IPS-18a (cell line): ENCODE data around the gene POLR2H.

Experiments
- H3K27ac ChIP-seq: one replicate; pipeline ENCODE4 v1.5.1; 2013; ENCODE audit warnings: low read length
- H3K27me3 ChIP-seq: one replicate; pipeline ENCODE4 v1.6.1; 2013; ENCODE audit warnings: mild to moderate bottlenecking, low read length; ENCODE audit not compliant: control insufficient read depth, insufficient read depth
- H3K36me3 ChIP-seq: one replicate; pipeline ENCODE4 v1.6.1; 2013; ENCODE audit warnings: low read depth, low read length; ENCODE audit not compliant: control insufficient read depth
- H3K4me1 ChIP-seq: one replicate; pipeline ENCODE4 v1.6.1; 2013; ENCODE audit warnings: low read depth, low read length; ENCODE audit not compliant: control insufficient read depth
- H3K4me3 ChIP-seq: one replicate; pipeline ENCODE4 v1.5.1; 2013; ENCODE audit warnings: low read length
- H3K9ac ChIP-seq: one replicate; pipeline ENCODE4 v1.6.1; 2013; ENCODE audit warnings: mild to moderate bottlenecking, low read length, moderate library complexity
- H3K9me3 ChIP-seq: one replicate; pipeline ENCODE4 v1.6.1; 2013; ENCODE audit warnings: low read depth, low read length; ENCODE audit not compliant: control insufficient read depth

The POLR2H gene

GRCh38 chr3:184354754-184355153, 6.8 kb upstream of the POLR2H start:
- no peak overlapping the region for H3K9ac ChIP-seq
- no peaks in the 10 kb centered on the region for H3K27me3 ChIP-seq
- no peak overlapping the region for H3K4me3 ChIP-seq
- no peaks in the 10 kb centered on the region for H3K9me3 ChIP-seq
- peaks cover 31% of the 10 kb centered on the region for H3K36me3 ChIP-seq
- H3K4me1 ChIP-seq = no peaks in the 10 kb centered on the region
- H3K27ac ChIP-seq = no peak overlapping the region

- peaks cover 5% of the 10 kb centered on the region for H3K27me3 ChIP-seq
- no peak overlapping the region for H3K27ac ChIP-seq
- no peak overlapping the region for H3K4me3 ChIP-seq
- H3K9ac ChIP-seq = no peak overlapping the region
- peaks cover 31% of the 10 kb centered on the region for H3K36me3 ChIP-seq
- no peaks in the 10 kb centered on the region for H3K9me3 ChIP-seq
- peaks cover 7% of the 10 kb centered on the region for H3K4me1 ChIP-seq
Observed at GRCh38 chr3:184355261-184356040, 6.1 kb upstream of the POLR2H start.

GRCh38 chr3:184357248-184358123, 4.0 kb upstream of the POLR2H start:
- H3K4me1 ChIP-seq = peaks cover 13% of the 10 kb centered on the region
- peaks cover 13% of the 10 kb centered on the region for H3K27me3 ChIP-seq
- no peak overlapping the region for H3K4me3 ChIP-seq
- H3K27ac ChIP-seq = no peak overlapping the region
- peaks cover 30% of the 10 kb centered on the region for H3K36me3 ChIP-seq
- H3K9ac ChIP-seq = no peak overlapping the region
- no peaks in the 10 kb centered on the region for H3K9me3 ChIP-seq

GRCh38 chr3:184358124-184358767, 3.3 kb upstream of the POLR2H start:
- Histone ChIP-seq H3K9me3 (no peaks in the 10 kb centered on the region), H3K27me3 (peaks cover 13% of the 10 kb centered on the region), H3K27ac (no peak overlapping the region), H3K4me1 (peaks cover 13% of the 10 kb centered on the region), H3K36me3 (peaks cover 26% of the 10 kb centered on the region), H3K9ac (no peak overlapping the region), H3K4me3 (no peak overlapping the region)

GRCh38 chr3:184358921-184359350, 2.6 kb upstream of the POLR2H start:
- Histone ChIP-seq H3K27ac (no peak overlapping the region), H3K4me1 (peaks cover 13% of the 10 kb centered on the region), H3K27me3 (peaks cover 13% of the 10 kb centered on the region), H3K36me3 (peaks cover 26% of the 10 kb centered on the region), H3K4me3 (no peak overlapping the region), H3K9ac (no peak overlapping the region), H3K9me3 (no peaks in the 10 kb centered on the region)

- Histone ChIP-seq H3K27ac (no peak overlapping the region), H3K36me3 (peaks cover 26% of the 10 kb centered on the region), H3K27me3 (peaks cover 13% of the 10 kb centered on the region), H3K9me3 (no peaks in the 10 kb centered on the region), H3K4me3 (peak overlapping the region; percentile 21), H3K4me1 (peaks cover 13% of the 10 kb centered on the region), H3K9ac (no peak overlapping the region)
Observed at GRCh38 chr3:184359610-184360009, 1.9 kb upstream of the POLR2H start.

GRCh38 chr3:184360070-184360928, 1.2 kb upstream of the POLR2H start:
- no peak overlapping the region for H3K27ac ChIP-seq
- H3K27me3 ChIP-seq = peaks cover 13% of the 10 kb centered on the region
- H3K9ac ChIP-seq = no peak overlapping the region
- H3K4me1 ChIP-seq = peaks cover 13% of the 10 kb centered on the region
- H3K36me3 ChIP-seq = peaks cover 29% of the 10 kb centered on the region
- no peaks in the 10 kb centered on the region for H3K9me3 ChIP-seq
- peak overlapping the region; percentile 82 for H3K4me3 ChIP-seq

- no peaks in the 10 kb centered on the region for H3K9me3 ChIP-seq
- H3K27ac ChIP-seq = no peak overlapping the region
- peaks cover 22% of the 10 kb centered on the region for H3K36me3 ChIP-seq
- peak overlapping the region; percentile 36 for H3K9ac ChIP-seq
- peaks cover 13% of the 10 kb centered on the region for H3K27me3 ChIP-seq
- peak overlapping the region; percentile 82 for H3K4me3 ChIP-seq
- peaks cover 13% of the 10 kb centered on the region for H3K4me1 ChIP-seq
Observed at GRCh38 chr3:184360929-184361531, 480 bp upstream of the POLR2H start.

GRCh38 chr3:184361932-184362667, 590 bp downstream of the POLR2H start:
- no peaks in the 10 kb centered on the region for H3K9me3 ChIP-seq
- H3K4me1 ChIP-seq = peaks cover 13% of the 10 kb centered on the region
- H3K27ac ChIP-seq = no peak overlapping the region
- peak overlapping the region; percentile 88 for H3K9ac ChIP-seq
- peaks cover 16% of the 10 kb centered on the region for H3K36me3 ChIP-seq
- peak overlapping the region; percentile 82 for H3K4me3 ChIP-seq
- H3K27me3 ChIP-seq = peaks cover 13% of the 10 kb centered on the region
